Stimulated activated CD4-positive, alpha-beta T cell treated with anti-CD3 and anti-CD28 coated beads, Interleukin-4, amount 100 ng/mL, for 4 hours (primary cell): ENCODE data around the gene LARP1.

ENCODE experiments used
- DNase-seq, 2 experiments: peaks; one replicate each; pipeline ENCODE4 v3.0.0-alpha.2; 2020

LARP1 gene

GRCh38 chr5:154860765-154861164 lies 105.6 kb downstream of the LARP1 start:
- DNase-seq = no peak

DNA sequence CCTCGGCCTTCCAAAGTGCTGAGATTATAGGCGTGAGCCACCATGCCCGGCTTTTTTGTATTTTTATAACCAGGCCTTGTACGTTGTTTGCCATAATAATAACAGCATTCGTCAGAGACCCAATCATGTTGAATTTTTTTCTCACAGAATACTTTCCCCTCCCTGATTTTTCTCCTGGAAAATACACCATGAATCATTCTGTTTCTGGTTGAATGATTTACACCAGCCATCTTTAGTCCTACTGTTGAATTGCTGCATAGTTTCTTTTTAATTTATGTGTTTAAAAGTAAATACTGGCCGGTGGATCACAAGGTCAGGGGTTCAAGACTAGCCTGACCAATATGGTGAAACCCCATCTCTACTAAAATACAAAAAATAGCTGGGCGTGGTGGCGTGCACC lies 106.8 kb downstream of the LARP1 start:
- no peak for DNase-seq

- DNase-seq = no peak
These were observed 107.6 kb downstream of the LARP1 start for GRCh38 chr5:154862766-154863165.

DNA sequence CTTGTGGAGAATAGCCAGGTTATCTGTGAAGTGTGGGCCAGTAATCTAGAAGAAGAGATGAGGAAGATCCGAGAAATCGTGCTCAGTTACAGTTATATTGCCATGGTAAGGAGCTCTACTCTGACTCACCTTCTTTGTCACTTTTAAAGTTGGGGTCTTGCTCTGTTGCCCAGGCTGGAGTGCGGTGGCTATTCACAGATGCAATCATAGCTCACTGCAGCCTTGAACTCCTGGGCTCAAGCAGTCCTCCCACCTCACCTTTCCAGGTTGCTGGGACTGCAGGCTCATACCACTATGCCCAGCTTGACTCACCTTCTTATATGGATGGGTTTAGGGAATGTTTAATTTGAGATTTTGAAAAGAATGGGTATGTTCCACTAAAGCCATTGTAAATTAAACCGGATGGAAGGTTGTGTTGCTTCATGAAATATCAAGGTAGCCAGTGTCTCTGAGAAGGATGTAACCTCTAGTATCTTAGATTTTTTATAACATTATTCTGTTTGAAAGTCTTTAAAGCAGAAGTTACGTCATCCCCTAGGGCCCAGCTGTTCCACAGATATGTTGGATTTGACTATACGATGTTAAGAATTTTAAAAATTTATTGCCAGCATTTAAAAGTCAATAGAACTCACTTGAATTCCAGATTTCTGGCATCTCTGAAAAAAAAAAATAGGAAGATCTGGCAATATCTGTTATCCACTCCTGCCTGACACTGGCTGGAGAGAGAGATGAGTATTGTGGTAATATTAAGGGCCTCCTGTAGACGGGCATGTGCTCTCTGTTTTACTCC lies 108.3 kb downstream of the LARP1 start:
- no peak for DNase-seq

GRCh38 chr5:154865466-154866184 lies 110.4 kb downstream of the LARP1 start:
- no peak for DNase-seq

GRCh38 chr5:154866841-154867240 lies 111.7 kb downstream of the LARP1 start:
- no peak for DNase-seq
